Astrocyte (in vitro differentiated cells and primary cell): Measurements from ENCODE around the gene APBA2. TPM values are rescaled to one million over a fixed set of nuclear protein-coding genes. Genes with fewer than 3 reads are reported as not detected.

Experiments used
- DNase-seq: peaks from one replicate; pipeline ENCODE4 v3.0.0-alpha.2; 2010; ENCODE audit warnings: low read depth
- FAIRE-seq: peaks from 2 replicates; lab custom pipeline; 2011; peaks lifted over from hg19 to GRCh38; lab: Jason Lieb, UNC
- H2AFZ ChIP-seq: 2 replicates; pipeline ENCODE4 v1.6.0; 2012; ENCODE audit warnings: low read depth, low read length, inconsistent platforms
- H3K27ac ChIP-seq: 2 replicates; pipeline ENCODE4 v1.5.1; 2011; ENCODE audit warnings: low read depth, low read length, inconsistent platforms
- H3K27me3 ChIP-seq: 2 replicates; pipeline ENCODE4 v1.6.0; 2011; ENCODE audit warnings: low read length, inconsistent platforms; ENCODE audit not compliant: insufficient read depth
- H3K36me3 ChIP-seq: 2 replicates; pipeline ENCODE4 v1.5.1; 2011; ENCODE audit warnings: low read length, inconsistent platforms; ENCODE audit not compliant: insufficient read depth
- H3K4me1 ChIP-seq: 2 replicates; pipeline ENCODE4 v1.5.1; 2011; ENCODE audit warnings: low read length, inconsistent platforms; ENCODE audit not compliant: insufficient read depth
- H3K4me2 ChIP-seq: 2 replicates; pipeline ENCODE4 v1.6.0; 2012; ENCODE audit warnings: low read length, inconsistent platforms
- H3K4me3 ChIP-seq: 2 replicates; pipeline ENCODE4 v1.5.1; 2011; ENCODE audit warnings: low read depth, mild to moderate bottlenecking, low read length, inconsistent platforms; ENCODE audit not compliant: insufficient read depth
- H3K79me2 ChIP-seq: 2 replicates; pipeline ENCODE4 v1.6.0; 2012; ENCODE audit warnings: mild to moderate bottlenecking, low read length, inconsistent platforms; ENCODE audit not compliant: insufficient read depth
- H3K9ac ChIP-seq: 2 replicates; pipeline ENCODE4 v1.6.0; 2012; ENCODE audit warnings: mild to moderate bottlenecking, low read length, inconsistent platforms
- H3K9me3 ChIP-seq: 2 replicates; pipeline ENCODE4 v1.5.1; 2012; ENCODE audit warnings: low read depth, mild to moderate bottlenecking, low read length, inconsistent platforms; ENCODE audit not compliant: insufficient read depth
- H4K20me1 ChIP-seq: 2 replicates; pipeline ENCODE4 v1.6.0; 2012; ENCODE audit warnings: low read length, inconsistent platforms; ENCODE audit not compliant: insufficient read depth
- H3K27ac Mint-ChIP-seq: one replicate; pipeline ENCODE4 v1.8.0; 2021; ENCODE audit warnings: mild to moderate bottlenecking, mixed read lengths; ENCODE audit not compliant: unreplicated experiment
- H3K27me3 Mint-ChIP-seq: one replicate; pipeline ENCODE4 v1.8.0; 2021; ENCODE audit warnings: low read depth, mixed read lengths; ENCODE audit not compliant: unreplicated experiment
- H3K36me3 Mint-ChIP-seq: one replicate; pipeline ENCODE4 v1.8.0; 2021; ENCODE audit warnings: low read depth, mixed read lengths; ENCODE audit not compliant: unreplicated experiment
- H3K4me1 Mint-ChIP-seq: one replicate; pipeline ENCODE4 v1.8.0; 2021; ENCODE audit warnings: low read depth, mixed read lengths; ENCODE audit not compliant: unreplicated experiment
- H3K4me3 Mint-ChIP-seq: one replicate; pipeline ENCODE4 v1.8.0; 2021; ENCODE audit warnings: mild to moderate bottlenecking, moderate library complexity, mixed read lengths; ENCODE audit not compliant: unreplicated experiment
- H3K9me3 Mint-ChIP-seq: one replicate; pipeline ENCODE4 v1.8.0; 2021; ENCODE audit warnings: mild to moderate bottlenecking, mixed read lengths; ENCODE audit not compliant: unreplicated experiment
- CTCF ChIP-seq: IDR thresholded peaks from 2 replicates; pipeline ENCODE4 v1.5.1; 2011; ENCODE audit warnings: low read depth, mild to moderate bottlenecking, inconsistent platforms, low read length, moderate library complexity; ENCODE audit not compliant: insufficient read depth
- EZH2 ChIP-seq: IDR thresholded peaks from 2 replicates; pipeline ENCODE4 v1.6.1; 2012; ENCODE audit warnings: mild to moderate bottlenecking, low read length, inconsistent platforms; ENCODE audit not compliant: insufficient read depth
- total RNA-seq: library from RNA; stranded (reverse); gene quantifications from 2 replicates; pipeline ENCODE4 v1.2.1, GENCODE V29; 2021

The APBA2 gene
- total RNA-seq, 1 donor from 2014 or later, result 15.2 TPM

- Histone ChIP-seq H3K4me3 (peak overlapping the region; percentile 44), H3K27ac (no peak overlapping the region), H2AFZ (peak overlapping the region; percentile 83), H3K9me3 (no peaks in the 10 kb centered on the region), H3K4me1 (peaks cover 16% of the 10 kb centered on the region), H3K27me3 (no peaks in the 10 kb centered on the region), H3K36me3 (no peaks in the 10 kb centered on the region), H4K20me1 (no peaks in the 10 kb centered on the region), H3K79me2 (no peaks in the 10 kb centered on the region), H3K9ac (peak overlapping the region; percentile 64), H3K4me2 (peak overlapping the region; percentile 87)
- no peak overlapping the region for H3K4me3 Mint-ChIP-seq
- TF ChIP-seq CTCF (no peak), EZH2 (no peak)
- H3K27ac Mint-ChIP-seq, result no peak overlapping the region
- peaks cover 14% of the 10 kb centered on the region for H3K27me3 Mint-ChIP-seq
- DNase-seq (no peak), FAIRE-seq (no peak)
- no peaks in the 10 kb centered on the region for H3K9me3 Mint-ChIP-seq
- H3K4me1 Mint-ChIP-seq, result peaks cover 17% of the 10 kb centered on the region
- peaks cover 5% of the 10 kb centered on the region for H3K36me3 Mint-ChIP-seq
These were observed 229.6 kb downstream of the APBA2 start for GRCh38 chr15:29115093-29115991.

GRCh38 chr15:29116970-29117700 is 231.4 kb downstream of the APBA2 start:
- peaks cover 5% of the 10 kb centered on the region for H3K27me3 Mint-ChIP-seq
- no peak overlapping the region for H3K27ac Mint-ChIP-seq
- TF ChIP-seq EZH2 (no peak), CTCF (no peak)
- Histone ChIP-seq H3K27ac (no peak overlapping the region), H3K4me3 (no peak overlapping the region), H3K9me3 (no peaks in the 10 kb centered on the region), H3K27me3 (no peaks in the 10 kb centered on the region), H3K4me2 (no peak overlapping the region), H3K79me2 (no peaks in the 10 kb centered on the region), H3K36me3 (no peaks in the 10 kb centered on the region), H2AFZ (no peak overlapping the region), H3K9ac (no peak overlapping the region), H4K20me1 (no peaks in the 10 kb centered on the region), H3K4me1 (peaks cover 16% of the 10 kb centered on the region)
- H3K4me1 Mint-ChIP-seq, result peaks cover 17% of the 10 kb centered on the region
- no peak overlapping the region for H3K4me3 Mint-ChIP-seq
- H3K36me3 Mint-ChIP-seq, result peaks cover 3% of the 10 kb centered on the region
- no peaks in the 10 kb centered on the region for H3K9me3 Mint-ChIP-seq
- no peak for DNase-seq
- no peak for FAIRE-seq
